Midbrain (tissue), 1 donor: ENCODE measurements around the gene CPLANE2.
"Not testable (repeated sequence)": the region's sequence is repeated elsewhere in the genome, so short reads cannot be mapped to it uniquely, and the experiment has no call there.

Experiments
- DNase-seq: peaks from one replicate; lab custom pipeline; 2025; lab: John Stamatoyannopoulos, UW

CPLANE2 gene

GRCh38 chr1:16208270-16208987 lies 28.6 kb downstream of the CPLANE2 start:
- DNase-seq: no peak

- no peak for DNase-seq
Measured at GRCh38 chr1:16207318-16208269, 29.4 kb downstream of the CPLANE2 start.

GRCh38 chr1:16206547-16207317 lies 30.3 kb downstream of the CPLANE2 start:
- peak; percentile 88 for DNase-seq

GRCh38 chr1:16205891-16206546 lies 31.0 kb downstream of the CPLANE2 start:
- no peak for DNase-seq

DNA sequence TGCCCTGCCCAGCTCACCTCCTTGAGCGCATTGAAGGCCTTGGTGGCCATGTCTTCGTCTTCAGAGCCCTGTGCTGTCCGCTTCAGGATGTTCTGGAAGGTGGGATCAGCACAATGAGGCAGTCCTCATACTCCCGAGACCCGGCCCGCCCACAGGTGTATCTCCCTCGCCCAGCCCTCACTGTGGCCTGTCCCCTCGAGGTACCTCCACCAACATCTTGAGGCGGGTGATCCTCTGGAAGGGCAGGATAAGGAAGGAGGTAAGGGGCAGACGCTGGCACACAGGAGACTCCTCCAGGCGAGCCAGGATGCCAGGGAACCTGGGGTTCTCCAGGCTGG lies 31.7 kb downstream of the CPLANE2 start:
- no peak for DNase-seq

- no peak for DNase-seq
Measured at GRCh38 chr1:16204634-16205333, 32.2 kb downstream of the CPLANE2 start.

- DNase-seq: no peak
Measured at GRCh38 chr1:16204216-16204615, 32.8 kb downstream of the CPLANE2 start.

DNA sequence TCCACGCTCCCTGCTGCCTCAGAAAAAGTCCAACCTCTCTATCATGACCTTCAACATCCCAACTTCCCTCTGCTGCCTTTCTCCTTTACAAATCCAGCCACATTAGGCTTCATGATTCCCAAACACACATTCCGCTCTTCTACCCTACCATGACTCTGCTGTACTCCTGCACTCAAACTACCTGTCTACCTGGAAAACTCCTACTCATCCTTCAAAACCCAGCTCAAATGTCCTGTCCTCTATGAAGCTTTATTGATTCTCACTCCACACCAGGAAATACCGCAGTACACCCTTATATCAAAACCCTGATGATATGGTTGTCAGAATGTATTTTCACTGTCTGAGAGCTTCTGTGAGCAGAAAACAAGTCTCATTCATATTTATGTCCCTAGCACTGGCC lies 33.4 kb downstream of the CPLANE2 start:
- no peak for DNase-seq

DNA sequence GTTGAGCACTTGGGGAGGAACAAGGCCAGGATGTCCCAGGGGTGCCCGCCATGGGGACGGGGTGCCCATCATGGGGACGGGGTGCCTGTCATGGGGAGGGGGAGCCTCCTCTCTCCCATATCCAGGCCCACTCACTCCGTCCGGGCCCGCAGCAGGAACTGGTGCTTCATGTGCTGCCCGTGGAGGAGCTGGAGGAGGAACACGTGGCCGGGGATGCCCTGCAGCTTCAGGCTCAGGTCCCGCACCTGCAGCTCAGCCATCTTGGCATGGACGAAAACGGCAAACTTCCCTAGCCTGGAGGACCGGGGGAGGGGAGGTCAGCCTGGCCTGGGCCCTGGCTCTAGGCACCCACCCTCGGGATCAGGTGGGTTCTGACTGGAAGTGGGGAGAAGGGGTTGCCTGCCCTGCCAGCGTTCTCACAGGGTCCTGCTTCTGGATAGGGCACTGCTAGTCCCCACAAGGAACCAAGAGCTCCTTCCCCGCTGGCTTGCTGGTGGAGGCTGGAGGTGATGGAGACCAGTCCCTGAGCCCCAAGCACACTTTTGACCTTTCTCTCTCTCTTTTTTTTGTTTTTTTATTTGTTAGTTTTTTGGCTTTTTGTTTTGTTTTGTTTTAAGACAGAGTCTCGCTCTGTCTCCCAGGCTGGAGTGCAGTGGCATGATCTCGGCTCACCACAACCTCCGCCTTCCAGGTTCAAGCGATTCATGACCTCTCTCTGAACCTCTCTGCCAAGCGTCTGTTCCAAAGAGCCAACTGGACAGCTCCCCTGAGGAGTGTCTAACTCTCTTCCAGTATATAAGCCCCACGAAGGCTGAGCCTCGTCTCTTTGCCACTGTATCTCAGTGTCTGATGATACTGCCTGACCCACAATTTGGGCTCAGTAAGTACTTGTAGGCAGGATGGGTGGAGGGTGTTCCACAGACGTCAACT lies 34.4 kb downstream of the CPLANE2 start:
- no peak for DNase-seq

- no peak for DNase-seq
Measured at GRCh38 chr1:16199700-16200099, 37.3 kb downstream of the CPLANE2 start.

GRCh38 chr1:16199157-16199501 lies 37.9 kb downstream of the CPLANE2 start:
- no peak for DNase-seq

DNA sequence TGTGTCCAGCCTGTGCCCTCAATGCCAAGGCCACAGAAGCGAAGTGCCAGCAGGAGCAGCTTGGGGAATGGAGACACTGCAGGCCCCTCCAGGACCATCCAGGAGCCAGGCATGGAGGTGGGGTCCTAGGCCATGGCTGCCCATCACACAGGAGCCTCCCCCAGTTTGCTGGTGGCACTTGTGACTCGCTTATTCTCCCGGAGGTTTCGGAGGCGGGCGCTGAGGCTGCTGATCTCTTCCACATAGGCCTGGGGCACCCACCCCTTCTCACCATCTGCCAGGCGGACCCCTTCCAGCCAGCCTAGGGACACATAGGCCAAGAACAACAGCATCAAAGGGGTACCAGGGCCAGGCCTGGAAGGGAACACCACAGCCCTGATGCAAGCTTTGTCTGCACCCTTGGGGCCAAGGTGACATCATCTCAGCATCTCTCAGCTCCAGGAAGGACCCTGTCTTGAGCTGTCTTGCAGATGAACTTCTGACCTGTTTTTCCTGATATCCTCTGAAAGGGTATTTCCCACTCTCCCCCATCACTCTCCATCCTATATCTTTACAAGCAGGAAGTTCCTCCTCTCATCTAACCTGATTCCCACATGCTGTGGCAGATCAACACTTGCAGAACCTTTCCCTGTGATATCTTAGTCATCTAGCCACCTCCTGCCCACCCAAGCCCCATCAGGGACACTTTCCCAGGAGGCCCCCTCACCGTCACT lies 38.4 kb downstream of the CPLANE2 start:
- no peak for DNase-seq

GRCh38 chr1:16196874-16197273 lies 40.1 kb downstream of the CPLANE2 start:
- no peak for DNase-seq

DNA sequence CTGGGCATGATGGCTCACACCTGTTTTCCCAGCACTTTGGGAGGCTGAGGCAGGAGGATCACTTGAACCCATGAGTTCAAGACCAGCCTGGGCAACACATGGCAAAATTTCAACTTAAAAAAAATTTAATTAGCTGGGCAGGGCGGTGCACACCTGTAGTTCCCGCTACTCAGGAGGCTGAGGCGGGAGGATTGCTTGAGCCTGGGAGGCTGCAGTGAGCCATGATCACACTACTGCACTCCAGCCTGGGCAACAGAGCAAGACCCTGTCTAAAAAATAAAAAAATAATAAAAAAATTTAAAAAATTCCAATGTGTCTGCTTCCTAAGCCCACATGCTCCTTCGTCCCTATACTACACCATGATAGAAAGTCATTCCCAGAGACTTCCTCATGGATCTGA lies 40.8 kb downstream of the CPLANE2 start:
- not testable (repeated sequence) for DNase-seq

- DNase-seq: no peak
Measured at GRCh38 chr1:16195518-16195905, 41.5 kb downstream of the CPLANE2 start.

- DNase-seq: no peak
Measured at GRCh38 chr1:16191916-16192546, 45.0 kb downstream of the CPLANE2 start.

DNA sequence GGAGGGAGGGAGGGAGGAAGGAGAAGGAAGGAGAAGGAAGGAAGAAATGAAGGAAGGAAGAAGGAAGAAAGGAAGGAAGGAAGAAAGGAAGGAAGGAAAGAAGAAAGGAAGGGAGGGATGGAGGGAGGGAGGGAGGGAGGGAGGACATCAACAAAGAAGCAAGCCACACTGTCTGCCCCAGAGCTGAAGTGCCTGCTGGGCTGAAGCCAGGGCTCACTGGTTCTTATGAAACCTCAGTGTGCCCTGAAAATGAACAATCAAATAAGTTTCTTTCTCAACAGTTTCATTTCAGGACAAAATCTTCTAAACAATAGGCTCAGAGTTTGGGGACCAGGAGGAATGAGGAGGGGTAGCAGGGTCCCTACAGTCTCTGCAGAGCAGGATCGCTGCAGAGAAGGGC lies 45.7 kb downstream of the CPLANE2 start:
- no peak for DNase-seq

DNA sequence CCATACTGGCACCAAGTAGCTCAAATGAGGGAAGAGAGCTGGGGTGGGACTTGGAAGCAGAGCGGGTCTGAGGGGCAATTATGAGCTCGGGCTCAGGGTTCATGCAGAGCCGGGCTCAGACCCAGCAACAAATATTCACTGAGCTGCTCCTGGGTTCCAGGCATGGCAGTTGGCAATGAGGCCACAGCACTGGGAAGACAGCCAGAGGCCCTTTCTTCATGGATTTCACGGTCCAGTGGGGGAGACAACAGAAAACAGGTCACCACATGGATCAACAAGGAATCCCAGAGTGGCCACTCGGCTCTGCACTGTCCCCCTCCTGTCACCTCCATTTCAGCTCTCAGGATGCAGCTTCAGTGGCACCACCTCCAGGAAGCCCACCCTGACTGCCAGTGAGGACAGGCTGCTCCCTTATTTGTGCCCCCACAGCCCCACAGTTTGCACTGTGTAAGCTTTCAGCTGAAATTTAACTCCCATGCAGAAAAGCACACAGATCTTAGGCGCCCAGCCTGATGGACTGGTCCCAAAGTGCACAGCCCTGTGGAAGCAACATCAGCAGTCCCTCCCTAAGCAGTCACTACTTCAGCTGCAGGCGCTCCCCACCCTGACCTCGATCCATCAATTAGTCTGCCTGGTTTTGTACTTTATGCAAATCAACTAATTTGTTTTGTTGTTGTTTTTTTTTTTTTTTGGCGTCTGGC lies 46.9 kb downstream of the CPLANE2 start:
- peak; percentile 74 for DNase-seq

DNA sequence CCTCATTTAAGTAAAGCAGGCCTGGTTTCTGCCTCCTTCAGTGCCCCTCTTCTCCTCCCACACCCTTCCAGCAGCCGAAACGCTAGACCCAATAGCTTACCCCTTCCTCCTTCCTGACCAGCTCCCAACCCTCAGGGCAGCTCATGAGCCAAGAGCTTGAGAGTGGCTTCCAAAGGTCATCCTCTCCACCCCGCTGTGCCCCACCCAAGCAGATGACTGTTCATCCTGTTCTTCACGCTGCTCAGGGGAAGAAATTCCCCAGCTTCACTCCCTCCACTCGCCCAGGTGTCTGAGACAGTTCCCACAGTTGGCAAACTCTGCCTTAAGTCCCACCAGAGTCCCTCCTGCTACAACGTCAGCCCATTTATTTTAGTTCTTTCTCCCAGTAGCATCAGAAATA lies 48.0 kb downstream of the CPLANE2 start:
- no peak for DNase-seq
